GM19035 (cell line): ENCODE data around the gene AXIN1.

ENCODE experiments used
- ATAC-seq: cut with Tn5 transposase; IDR thresholded peaks from one replicate; pipeline ENCODE4 v1.9.1; 2021; ENCODE audit not compliant: unreplicated experiment

AXIN1 gene

DNA sequence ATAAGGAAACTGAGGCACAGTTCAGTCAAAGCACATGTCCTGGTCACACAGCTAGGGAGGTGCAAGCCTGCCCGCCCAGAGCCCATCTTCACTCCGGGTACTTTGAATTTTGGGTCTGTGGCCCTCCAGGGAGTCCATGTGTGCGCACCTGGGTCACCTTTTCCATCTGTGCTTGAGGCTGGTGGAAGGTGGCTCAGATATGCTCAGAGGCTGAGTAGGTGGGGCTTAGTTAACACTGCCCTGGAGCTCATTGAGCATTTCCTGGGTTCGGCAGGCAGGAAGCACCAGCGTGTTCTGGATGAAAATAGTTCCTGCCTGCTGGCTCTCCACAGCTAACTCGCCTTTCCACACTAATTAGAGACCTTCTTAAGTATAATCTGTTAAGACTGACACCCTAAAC lies 98.7 kb downstream of the AXIN1 start:
- ATAC-seq: no peak

DNA sequence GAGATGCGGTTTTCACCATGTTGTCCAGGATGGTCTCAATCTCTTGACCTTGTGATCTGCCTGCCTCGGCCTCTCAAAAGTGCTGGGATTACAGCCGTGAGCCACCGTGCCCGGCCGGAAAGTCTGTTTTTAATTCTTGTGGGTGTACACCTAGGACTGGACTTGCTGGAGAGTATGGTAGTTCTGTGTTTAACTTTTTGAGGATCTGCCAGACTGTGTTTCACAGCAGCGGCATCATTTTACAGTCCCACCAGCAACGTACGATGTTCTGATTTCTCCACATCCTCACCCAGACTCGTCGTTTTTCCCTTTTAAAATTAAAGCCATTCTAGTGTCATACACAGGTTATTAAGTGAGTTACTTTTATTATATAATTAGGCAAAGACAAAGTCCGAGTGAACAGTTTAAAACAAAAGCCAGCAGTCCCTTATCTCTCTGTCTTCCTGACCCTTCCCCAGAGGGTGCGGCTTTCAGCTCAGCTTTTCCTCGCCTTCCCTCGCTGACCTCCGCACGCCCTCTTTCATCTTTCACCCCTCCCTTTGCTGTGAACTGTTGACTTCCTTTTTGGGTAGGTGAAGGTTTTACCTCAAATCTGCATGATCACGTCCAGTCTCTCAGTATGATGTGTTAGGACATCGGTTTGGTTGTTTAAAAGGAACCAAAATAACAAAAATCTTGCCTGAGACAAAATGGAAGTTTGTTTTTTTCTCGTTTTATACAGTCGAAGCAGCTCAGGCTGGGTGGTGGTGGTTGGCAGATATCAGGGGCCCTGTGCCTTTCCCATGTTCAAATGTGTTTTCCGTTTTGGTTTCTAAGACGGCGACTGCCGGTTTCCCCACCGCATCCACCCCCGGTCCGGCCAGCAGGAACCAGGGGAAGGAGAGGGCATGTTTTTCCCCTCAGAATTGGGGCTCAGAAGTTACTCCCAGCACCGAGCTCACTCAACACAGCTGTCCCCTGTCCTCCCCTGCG lies 99.9 kb downstream of the AXIN1 start:
- ATAC-seq: no peak

DNA sequence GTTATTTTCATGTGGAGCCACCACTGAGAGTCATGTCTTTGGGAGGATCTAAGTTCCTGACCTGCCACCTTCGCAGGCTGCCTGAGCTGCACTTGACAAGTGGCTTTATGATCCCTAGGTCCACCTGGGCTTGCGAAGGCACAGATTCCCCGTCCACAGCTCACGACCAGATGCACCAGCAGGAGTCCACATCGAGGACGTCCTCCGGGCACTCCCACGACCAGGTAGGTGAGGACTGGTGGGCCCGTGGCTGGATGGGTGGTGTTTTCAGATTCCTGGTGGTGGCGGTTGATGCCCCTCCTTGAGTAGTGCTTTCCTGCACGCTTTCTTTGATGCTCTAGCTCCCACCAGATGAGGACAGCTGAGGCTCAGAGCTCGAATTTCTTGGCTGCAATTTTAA lies 103.1 kb downstream of the AXIN1 start:
- ATAC-seq: no peak

DNA sequence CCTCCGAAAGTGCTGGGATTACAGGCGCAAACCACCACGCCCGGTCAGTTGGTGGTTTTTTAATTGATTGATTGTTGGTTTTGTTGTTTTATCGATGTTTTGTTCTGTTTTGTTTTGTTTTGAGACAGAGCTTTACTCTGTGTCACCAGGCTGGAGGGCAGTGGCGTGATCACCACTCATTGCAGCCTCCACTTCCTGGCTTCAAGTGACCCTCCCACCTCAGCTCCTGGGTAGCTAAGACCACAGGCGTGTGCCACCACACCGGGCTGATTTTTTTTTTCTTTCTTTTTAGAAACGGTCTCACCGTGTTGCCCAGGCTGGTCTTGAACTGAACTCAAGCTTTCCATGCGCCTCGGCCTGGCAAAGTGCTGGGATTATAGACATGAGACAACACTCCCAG lies 105.5 kb downstream of the AXIN1 start:
- no peak for ATAC-seq

DNA sequence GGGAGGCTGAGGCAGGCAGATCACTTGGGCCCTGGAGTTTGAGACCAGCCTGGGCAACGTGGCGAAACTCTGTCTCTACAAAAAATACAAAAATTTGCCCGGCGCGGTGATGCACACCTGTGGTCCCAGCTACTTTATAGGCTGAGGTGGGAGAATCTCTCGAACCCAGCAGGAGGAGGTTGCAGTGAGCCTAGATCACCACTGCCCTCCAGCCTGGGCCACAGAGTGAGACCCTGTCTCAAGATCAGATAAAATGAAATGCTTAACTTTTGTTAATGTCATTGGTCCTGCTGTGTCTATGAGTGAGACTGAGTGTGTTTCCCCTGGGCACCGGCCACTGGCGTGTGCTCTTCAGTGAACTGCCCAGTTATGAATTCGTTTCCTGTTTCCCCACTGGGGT lies 107.4 kb downstream of the AXIN1 start:
- no peak for ATAC-seq

DNA sequence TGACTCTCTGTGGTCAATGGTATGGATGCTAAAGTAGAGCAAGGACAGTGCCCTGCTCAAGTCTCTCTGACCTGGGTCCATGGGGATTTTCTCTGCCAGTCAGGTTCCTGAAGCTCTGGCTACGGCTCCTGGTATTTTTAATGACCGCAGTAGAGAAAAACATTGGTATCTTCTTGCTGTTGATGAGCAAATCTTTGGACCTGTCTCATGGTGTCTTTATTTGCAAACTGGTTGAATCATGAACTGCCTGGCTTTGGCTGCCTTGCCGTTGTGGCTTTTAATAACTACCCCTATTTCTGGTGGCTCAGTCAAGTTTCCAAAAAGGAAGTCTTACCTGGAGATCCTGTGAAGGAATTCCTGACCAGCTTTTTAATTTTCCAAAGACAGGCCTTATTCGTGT lies 109.2 kb downstream of the AXIN1 start:
- no peak for ATAC-seq

DNA sequence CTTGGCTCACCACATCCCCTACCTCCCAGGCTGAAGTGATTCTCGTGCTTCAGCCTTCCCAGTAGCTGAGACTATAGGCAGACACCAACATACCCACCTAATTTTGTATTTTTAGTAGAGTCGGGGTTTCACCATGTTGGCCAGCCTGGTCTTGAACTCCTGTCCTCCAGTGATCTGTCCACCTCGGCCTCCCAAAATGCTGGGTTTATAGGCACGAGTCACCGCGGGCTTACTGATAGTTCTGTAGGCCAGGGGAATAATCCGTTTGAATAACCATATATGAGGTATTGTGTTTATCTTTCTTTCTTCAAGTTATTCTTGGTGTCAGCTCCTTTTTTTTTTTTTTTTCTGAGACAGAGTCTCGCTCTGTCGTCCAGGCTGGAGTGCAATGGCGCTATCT lies 110.2 kb downstream of the AXIN1 start:
- ATAC-seq: no peak

DNA sequence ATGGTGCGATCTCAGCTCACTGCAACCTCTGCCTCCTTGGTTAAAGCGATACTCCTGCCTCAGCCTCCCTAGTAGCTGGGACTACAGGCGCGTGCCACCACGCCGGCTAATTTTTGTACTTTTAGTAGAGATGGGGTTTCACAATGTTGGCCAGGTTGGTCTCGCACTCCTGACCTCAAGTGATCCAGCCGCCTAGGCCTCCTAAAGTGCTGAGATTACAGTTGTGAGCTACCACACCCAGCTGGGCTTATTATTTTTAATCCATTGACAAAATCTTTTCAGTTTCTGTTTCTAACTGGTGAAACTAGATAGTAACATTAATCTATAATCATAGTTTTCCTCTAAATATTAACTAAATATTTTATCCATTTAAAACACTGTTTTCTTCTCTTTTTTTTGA lies 112.0 kb downstream of the AXIN1 start:
- no peak for ATAC-seq

DNA sequence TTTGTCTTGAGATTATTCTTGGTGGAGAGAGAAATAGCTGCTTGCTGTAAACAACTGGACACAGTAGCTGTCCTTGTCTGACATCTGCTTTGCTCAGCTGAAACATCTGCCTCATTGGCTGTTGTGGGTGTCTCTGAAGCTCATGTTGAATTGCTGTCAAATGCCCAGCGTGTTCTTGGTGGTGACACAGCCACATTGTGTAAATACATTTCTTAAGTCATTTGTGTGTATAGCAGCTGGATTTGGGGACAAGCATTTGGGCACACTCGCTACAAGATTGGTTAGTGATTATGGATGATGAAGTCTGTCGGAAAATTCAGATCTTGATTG lies 112.6 kb downstream of the AXIN1 start:
- no peak for ATAC-seq
